IMR-90 (cell line): ENCODE data around the gene RTKN.

Experiments
- BHLHE40 ChIP-seq: fragments of 150-350 bp; IDR thresholded peaks from 2 replicates; pipeline ENCODE4 v1.6.1; 2016; ENCODE audit warnings: mild to moderate bottlenecking, low read depth, low read length
- CEBPB ChIP-seq: IDR thresholded peaks from 2 replicates; pipeline ENCODE4 v1.6.1; 2012; ENCODE audit warnings: low read depth, low read length, improper control_type of control experiment
- FOS ChIP-seq: fragments of 150-350 bp; IDR thresholded peaks from 2 replicates; pipeline ENCODE4 v1.6.1; 2016; ENCODE audit warnings: low read depth, low read length
- MAFK ChIP-seq: IDR thresholded peaks from 2 replicates; pipeline ENCODE4 v1.6.1; 2012; ENCODE audit warnings: low read depth, low read length, improper control_type of control experiment
- MXI1 ChIP-seq: IDR thresholded peaks from 2 replicates; pipeline ENCODE4 v1.6.1; 2012; ENCODE audit warnings: low read depth, mild to moderate bottlenecking, low read length, moderate library complexity, borderline replicate concordance
- NFE2L2 ChIP-seq: fragments of 150-350 bp; IDR thresholded peaks from 2 replicates; pipeline ENCODE4 v1.6.1; 2016; ENCODE audit warnings: low read depth, mild to moderate bottlenecking, low read length
- POLR2A ChIP-seq: IDR thresholded peaks from 2 replicates; pipeline ENCODE4 v1.6.1; 2012; ENCODE audit warnings: mild to moderate bottlenecking, low read depth, low read length
- RAD21 ChIP-seq: IDR thresholded peaks from 2 replicates; pipeline ENCODE4 v1.6.1; 2012; ENCODE audit warnings: low read length, improper control_type of control experiment
- RCOR1 ChIP-seq: IDR thresholded peaks from 2 replicates; pipeline ENCODE4 v1.6.1; 2012; ENCODE audit warnings: mild to moderate bottlenecking, low read length, improper control_type of control experiment; ENCODE audit not compliant: insufficient replicate concordance
- RFX5 ChIP-seq: IDR thresholded peaks from 2 replicates; pipeline ENCODE4 v1.8.0; 2012; ENCODE audit warnings: low read depth, mild to moderate bottlenecking, low read length, moderate library complexity
- SMC3 ChIP-seq: fragments of 150-350 bp; IDR thresholded peaks from 2 replicates; pipeline ENCODE4 v1.6.1; 2016; ENCODE audit warnings: low read depth, mild to moderate bottlenecking, antibody characterized with exemption, low read length, moderate library complexity
- TF ChIP-seq, protein P1 (sequence below): conservative IDR thresholded peaks from 2 replicates; pipeline ENCODE4 v1.5.1; 2012; ENCODE audit warnings: mild to moderate bottlenecking, low read depth, low read length, improper control_type of control experiment

DNA sequence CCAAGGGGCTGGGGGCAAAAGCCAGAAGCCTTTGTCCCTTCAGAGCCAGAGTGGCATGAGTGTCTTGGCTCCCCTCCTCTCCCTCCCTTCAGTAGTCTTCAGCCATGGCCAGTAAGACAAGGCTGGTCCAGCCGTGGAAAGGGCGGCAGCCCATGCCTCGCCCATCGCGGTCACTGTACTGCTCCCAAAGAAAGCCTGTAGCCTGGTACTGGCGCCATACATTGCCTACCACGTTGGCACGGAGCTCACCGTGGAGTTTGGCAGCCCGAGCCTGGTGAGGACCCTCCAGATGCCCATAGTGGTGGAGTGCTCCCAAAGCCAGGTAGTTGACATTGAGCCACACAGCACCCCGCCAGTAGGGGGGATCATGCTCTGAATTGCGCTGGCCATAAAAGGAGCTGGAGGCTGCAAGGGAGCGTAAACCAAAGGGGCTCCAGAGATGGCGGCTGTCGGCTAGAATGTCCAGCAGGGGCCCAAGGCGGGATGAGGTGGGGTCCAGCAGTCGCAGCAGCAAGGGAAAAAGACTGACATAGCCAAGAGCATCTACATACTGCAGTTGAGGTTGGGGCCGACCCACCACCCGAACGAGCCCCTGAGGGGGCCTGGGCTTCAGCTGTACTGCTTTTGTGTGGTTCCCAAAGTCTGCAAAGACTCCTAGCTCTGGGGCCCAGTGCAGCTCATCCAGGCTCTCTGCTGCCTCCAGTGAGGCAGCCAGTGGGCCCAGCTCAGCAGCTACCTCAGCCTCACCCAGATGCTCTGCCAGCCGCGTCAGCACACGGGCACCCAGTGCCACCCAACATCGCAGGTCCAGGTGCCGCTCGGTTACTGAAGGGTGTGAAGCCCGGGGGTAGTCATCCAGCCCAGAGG, 19.7 kb upstream of the RTKN start:
- TF ChIP-seq, protein P1, sequence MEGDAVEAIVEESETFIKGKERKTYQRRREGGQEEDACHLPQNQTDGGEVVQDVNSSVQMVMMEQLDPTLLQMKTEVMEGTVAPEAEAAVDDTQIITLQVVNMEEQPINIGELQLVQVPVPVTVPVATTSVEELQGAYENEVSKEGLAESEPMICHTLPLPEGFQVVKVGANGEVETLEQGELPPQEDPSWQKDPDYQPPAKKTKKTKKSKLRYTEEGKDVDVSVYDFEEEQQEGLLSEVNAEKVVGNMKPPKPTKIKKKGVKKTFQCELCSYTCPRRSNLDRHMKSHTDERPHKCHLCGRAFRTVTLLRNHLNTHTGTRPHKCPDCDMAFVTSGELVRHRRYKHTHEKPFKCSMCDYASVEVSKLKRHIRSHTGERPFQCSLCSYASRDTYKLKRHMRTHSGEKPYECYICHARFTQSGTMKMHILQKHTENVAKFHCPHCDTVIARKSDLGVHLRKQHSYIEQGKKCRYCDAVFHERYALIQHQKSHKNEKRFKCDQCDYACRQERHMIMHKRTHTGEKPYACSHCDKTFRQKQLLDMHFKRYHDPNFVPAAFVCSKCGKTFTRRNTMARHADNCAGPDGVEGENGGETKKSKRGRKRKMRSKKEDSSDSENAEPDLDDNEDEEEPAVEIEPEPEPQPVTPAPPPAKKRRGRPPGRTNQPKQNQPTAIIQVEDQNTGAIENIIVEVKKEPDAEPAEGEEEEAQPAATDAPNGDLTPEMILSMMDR, result peak; percentile 14; the same call in 1 of the 2 replicates
- TF ChIP-seq MXI1 (no peak), SMC3 (no peak), RAD21 (no peak), CEBPB (no peak), RCOR1 (no peak), POLR2A (no peak), FOS (no peak), RFX5 (no peak), MAFK (no peak), BHLHE40 (no peak), NFE2L2 (no peak)
